Measurements from ENCODE around the gene CACNA1S. TPM values are rescaled to one million over a fixed set of nuclear protein-coding genes. Genes with fewer than 3 reads are reported as not detected.

CACNA1S gene
- total RNA-seq (0.04 TPM in 1 of 2 replicates, not detected in the other), polyA plus RNA-seq (not detected in 2 replicates)

DNA sequence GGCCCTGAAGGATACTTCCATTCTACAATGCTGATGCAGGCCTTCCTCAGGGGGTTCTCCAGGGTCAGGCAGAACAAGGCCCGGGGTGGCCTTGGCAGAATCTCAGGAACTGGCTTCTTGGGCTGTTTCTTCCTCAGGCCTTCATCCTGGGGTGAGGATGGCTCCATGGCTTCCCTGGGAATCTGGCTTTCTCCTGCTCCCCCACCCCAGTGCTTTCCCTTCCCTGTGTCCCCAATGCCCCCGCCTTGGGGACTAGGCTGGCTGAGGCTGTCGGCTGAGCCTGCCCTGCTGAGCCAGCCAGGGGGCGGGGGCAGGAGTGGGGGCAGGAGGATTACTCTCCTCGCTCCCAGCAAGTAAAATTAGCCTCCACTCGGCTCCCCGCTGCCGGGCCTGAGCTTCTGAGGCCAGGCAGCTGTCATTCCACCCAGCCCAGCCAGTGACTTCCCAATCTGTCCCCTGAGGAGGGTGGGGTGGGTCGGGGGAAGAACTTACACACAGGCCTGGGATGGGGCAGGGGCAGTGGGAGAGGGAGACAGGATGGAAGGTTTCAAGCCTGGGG, at the start of gene CACNA1S:
CACNA1S (minus strand) TSS at position 254 of the 559 bp plus-strand sequence; CDS start at position 167, 87 bp downstream.
- TF ChIP-seq, protein P1, sequence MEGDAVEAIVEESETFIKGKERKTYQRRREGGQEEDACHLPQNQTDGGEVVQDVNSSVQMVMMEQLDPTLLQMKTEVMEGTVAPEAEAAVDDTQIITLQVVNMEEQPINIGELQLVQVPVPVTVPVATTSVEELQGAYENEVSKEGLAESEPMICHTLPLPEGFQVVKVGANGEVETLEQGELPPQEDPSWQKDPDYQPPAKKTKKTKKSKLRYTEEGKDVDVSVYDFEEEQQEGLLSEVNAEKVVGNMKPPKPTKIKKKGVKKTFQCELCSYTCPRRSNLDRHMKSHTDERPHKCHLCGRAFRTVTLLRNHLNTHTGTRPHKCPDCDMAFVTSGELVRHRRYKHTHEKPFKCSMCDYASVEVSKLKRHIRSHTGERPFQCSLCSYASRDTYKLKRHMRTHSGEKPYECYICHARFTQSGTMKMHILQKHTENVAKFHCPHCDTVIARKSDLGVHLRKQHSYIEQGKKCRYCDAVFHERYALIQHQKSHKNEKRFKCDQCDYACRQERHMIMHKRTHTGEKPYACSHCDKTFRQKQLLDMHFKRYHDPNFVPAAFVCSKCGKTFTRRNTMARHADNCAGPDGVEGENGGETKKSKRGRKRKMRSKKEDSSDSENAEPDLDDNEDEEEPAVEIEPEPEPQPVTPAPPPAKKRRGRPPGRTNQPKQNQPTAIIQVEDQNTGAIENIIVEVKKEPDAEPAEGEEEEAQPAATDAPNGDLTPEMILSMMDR (IDR thresholded peaks at IDR 0.05; ENCODE audit: poor library complexity): no peak
- TF ChIP-seq EZH2 (IDR thresholded peaks at IDR 0.05; ENCODE audit: borderline replicate concordance): no peak
- TF ChIP-seq EZH2phosphoT487 (IDR thresholded peaks at IDR 0.05; ENCODE audit: low read depth, severe bottlenecking, unreplicated experiment): no peak
- H3K9me2 ChIP-seq (replicated peaks; ENCODE audit: insufficient read depth): no peaks in the 10 kb centered on the region
- H3K27me3 ChIP-seq: peaks cover 16% of the 10 kb centered on the region
- H3K27ac ChIP-seq: no peak within 1 kb of the TSS
- H4K20me1 ChIP-seq (ENCODE audit: insufficient read depth, poor library complexity, severe bottlenecking): no peaks in the 10 kb centered on the region
- H3K79me2 ChIP-seq: no peaks in the 10 kb centered on the region
- no peak for DNase-seq (ENCODE audit: low spot score)
- H3K9me3 ChIP-seq (ENCODE audit: low read depth): no peaks in the 10 kb centered on the region
- 70% methylated on average over 8 of the region's 9 CpGs for WGBS (ENCODE audit: low lambda C conversion rate, missing lambda C conversion rate)
- H3K4me3 ChIP-seq: no peak within 1 kb of the TSS
- H3K36me3 ChIP-seq (replicated peaks; ENCODE audit: insufficient read depth, low read depth): no peaks in the 10 kb centered on the region
- H3K4me2 ChIP-seq: no peak within 1 kb of the TSS
- no peak within 1 kb of the TSS for H2AFZ ChIP-seq
- no peaks in the 10 kb centered on the region for H3K4me1 ChIP-seq (ENCODE audit: insufficient read depth)

DNA sequence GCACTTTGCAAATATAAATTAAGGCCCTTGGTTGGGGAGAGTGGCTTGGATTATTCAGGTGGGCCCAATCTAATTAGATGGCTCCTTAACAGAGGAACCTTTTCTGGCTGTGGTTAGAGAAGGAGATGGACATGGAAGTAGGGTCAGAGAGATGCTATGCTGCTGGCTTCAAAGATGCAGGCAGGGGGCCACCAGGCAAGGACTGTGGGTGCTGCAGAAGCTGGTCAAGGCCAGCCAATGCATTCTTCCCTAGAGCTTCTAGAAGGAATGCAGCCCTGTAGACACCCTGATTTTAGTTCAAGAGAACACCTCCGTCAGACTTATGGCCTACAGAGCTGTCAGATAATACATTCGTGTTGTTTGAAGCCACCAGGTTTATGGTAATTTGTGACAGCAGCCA, 45.7 kb upstream of the CACNA1S start:
- H3K9me2 ChIP-seq (replicated peaks; ENCODE audit: insufficient read depth): no peaks in the 10 kb centered on the region
- no peak overlapping the region for H3K4me2 ChIP-seq
- no peak overlapping the region for H2AFZ ChIP-seq
- no peak overlapping the region for H3K4me3 ChIP-seq
- H3K4me1 ChIP-seq (ENCODE audit: insufficient read depth): peaks cover 7% of the 10 kb centered on the region
- TF ChIP-seq EZH2phosphoT487 (IDR thresholded peaks at IDR 0.05; ENCODE audit: low read depth, severe bottlenecking, unreplicated experiment): no peak
- no peaks in the 10 kb centered on the region for H3K27me3 ChIP-seq
- H4K20me1 ChIP-seq (ENCODE audit: insufficient read depth, poor library complexity, severe bottlenecking): no peaks in the 10 kb centered on the region
- no peaks in the 10 kb centered on the region for H3K36me3 ChIP-seq (replicated peaks; ENCODE audit: insufficient read depth, low read depth)
- no peak overlapping the region for H3K27ac ChIP-seq
- DNase-seq (ENCODE audit: low spot score): no peak
- 68% methylated on average over 2 of the region's 2 CpGs for WGBS (ENCODE audit: low lambda C conversion rate, missing lambda C conversion rate)
- no peaks in the 10 kb centered on the region for H3K9me3 ChIP-seq (ENCODE audit: low read depth)
- H3K79me2 ChIP-seq: peaks cover 10% of the 10 kb centered on the region

DNA sequence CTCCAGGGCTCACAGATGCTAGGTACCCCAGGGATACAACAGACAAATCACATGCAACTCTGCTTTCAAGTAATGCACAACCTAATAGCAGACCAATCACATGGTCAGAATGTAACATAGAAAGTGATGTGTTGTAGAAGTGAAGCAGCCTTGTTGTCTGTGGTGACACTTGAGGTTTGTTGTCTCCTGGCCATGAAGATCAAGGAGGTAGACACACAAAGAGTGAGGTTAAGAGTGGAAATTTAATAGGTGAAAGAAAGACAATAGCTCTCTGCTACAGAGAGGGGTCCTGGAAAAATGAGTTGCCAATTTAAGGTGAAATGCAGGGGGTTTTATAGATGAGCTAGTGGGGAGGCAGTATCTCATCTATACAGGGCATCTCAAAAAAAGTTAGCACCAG, 44.6 kb upstream of the CACNA1S start:
- Histone ChIP-seq H3K4me2 (no peak overlapping the region), H2AFZ (no peak overlapping the region), H3K36me3 (replicated peaks; ENCODE audit: insufficient read depth, low read depth) (no peaks in the 10 kb centered on the region), H3K27me3 (no peaks in the 10 kb centered on the region), H4K20me1 (ENCODE audit: insufficient read depth, poor library complexity, severe bottlenecking) (no peaks in the 10 kb centered on the region), H3K9me2 (replicated peaks; ENCODE audit: insufficient read depth) (no peaks in the 10 kb centered on the region), H3K9me3 (ENCODE audit: low read depth) (no peaks in the 10 kb centered on the region), H3K4me3 (no peak overlapping the region), H3K27ac (no peak overlapping the region), H3K4me1 (ENCODE audit: insufficient read depth) (peaks cover 8% of the 10 kb centered on the region), H3K79me2 (peaks cover 20% of the 10 kb centered on the region)
- TF ChIP-seq, protein P1 (IDR thresholded peaks at IDR 0.05; ENCODE audit: poor library complexity): no peak
- TF ChIP-seq EZH2phosphoT487 (IDR thresholded peaks at IDR 0.05; ENCODE audit: low read depth, severe bottlenecking, unreplicated experiment) (no peak), EZH2 (IDR thresholded peaks at IDR 0.05; ENCODE audit: borderline replicate concordance) (no peak)
- DNase-seq (ENCODE audit: low spot score): no peak

DNA sequence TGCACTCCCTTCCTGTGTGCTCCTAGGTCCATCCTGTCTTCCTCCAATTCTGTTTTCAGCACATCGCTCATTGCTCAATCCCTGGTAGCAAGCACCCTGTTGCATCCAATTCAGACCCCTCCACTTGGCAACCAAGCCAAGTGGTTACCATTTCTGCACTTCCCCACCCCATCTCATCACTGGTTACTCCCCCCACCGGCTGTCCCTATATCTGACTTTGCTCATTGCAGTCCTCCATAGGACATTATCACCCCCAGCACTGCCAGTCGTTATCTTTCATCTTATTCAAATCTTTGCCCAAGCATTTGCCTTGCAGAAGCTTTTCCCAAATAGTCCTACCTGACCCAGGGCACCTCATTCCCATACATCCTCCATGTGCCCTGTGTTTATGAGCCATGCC, 44.1 kb upstream of the CACNA1S start:
- no peak for DNase-seq (ENCODE audit: low spot score)
- 77% methylated on average over 3 of the region's 3 CpGs for WGBS (ENCODE audit: low lambda C conversion rate, missing lambda C conversion rate)
- Histone ChIP-seq H3K9me2 (replicated peaks; ENCODE audit: insufficient read depth) (no peaks in the 10 kb centered on the region), H4K20me1 (ENCODE audit: insufficient read depth, poor library complexity, severe bottlenecking) (no peaks in the 10 kb centered on the region), H3K27ac (no peak overlapping the region), H3K4me1 (ENCODE audit: insufficient read depth) (peaks cover 8% of the 10 kb centered on the region), H3K4me3 (no peak overlapping the region), H3K9me3 (ENCODE audit: low read depth) (no peaks in the 10 kb centered on the region), H3K27me3 (no peaks in the 10 kb centered on the region), H2AFZ (no peak overlapping the region), H3K36me3 (replicated peaks; ENCODE audit: insufficient read depth, low read depth) (no peaks in the 10 kb centered on the region), H3K79me2 (peaks cover 23% of the 10 kb centered on the region), H3K4me2 (no peak overlapping the region)
- TF ChIP-seq EZH2phosphoT487 (IDR thresholded peaks at IDR 0.05; ENCODE audit: low read depth, severe bottlenecking, unreplicated experiment) (no peak), EZH2 (IDR thresholded peaks at IDR 0.05; ENCODE audit: borderline replicate concordance) (no peak)
- TF ChIP-seq, protein P1 (IDR thresholded peaks at IDR 0.05; ENCODE audit: poor library complexity): no peak

Measured in hepatocyte (in vitro differentiated cells).